Endothelial cell of umbilical vein (primary cell): Measurements from ENCODE around the gene SEC22C. TPM values are rescaled to one million over a fixed set of nuclear protein-coding genes. Genes with fewer than 3 reads are reported as not detected.

Experiments
- BruUV-seq: library from RNA; stranded (reverse); fragments of 400-500 nt; replicated peaks from 2 replicates; lab custom pipeline; 2021; lab: Mats Ljungman, UMichigan
- CTCF ChIA-PET: fragments of 300-600, 350-600 bp; sonication (Branson Sonifier 250); formaldehyde crosslinking; loops from one replicate; lab custom pipeline; 2021; ENCODE audit warnings: antibody characterized with exemption, inconsistent platforms; lab: Charles Lee
- POLR2A ChIA-PET: fragments of 300-600, 350-600 bp; sonication (Branson Sonifier 250); formaldehyde crosslinking; loops from one replicate; lab custom pipeline; 2021; ENCODE audit warnings: antibody characterized with exemption, inconsistent platforms; lab: Charles Lee
- DNase-seq: peaks from one replicate; pipeline ENCODE4 v3.0.0-alpha.2; 2011; ENCODE audit warnings: low read depth, low spot score
- FAIRE-seq: peaks from 2 replicates; lab custom pipeline; 2011; peaks lifted over from hg19 to GRCh38; lab: Jason Lieb, UNC
- H2AFZ ChIP-seq: 2 replicates; pipeline ENCODE4 v1.6.0; 2012; ENCODE audit warnings: low read depth, low read length, control low read depth, inconsistent platforms
- H3K27ac ChIP-seq: 2 replicates; pipeline ENCODE4 v1.5.1; 2011; ENCODE audit warnings: low read depth, mild to moderate bottlenecking, control low read depth, low read length, moderate library complexity; ENCODE audit not compliant: insufficient read depth
- H3K27me3 ChIP-seq, 2 experiments: 2 replicates each; pipeline versions ENCODE4 v1.6.0 to v1.6.1; 2011; ENCODE audit warnings: low read length in 2 of 2, mixed read lengths in 1 of 2; ENCODE audit not compliant: control insufficient read depth in 2 of 2, insufficient read depth in 2 of 2
- H3K36me3 ChIP-seq, 2 experiments: 2 replicates in 1 of 2; 3 replicates in 1 of 2; pipeline ENCODE4 v1.5.1; 2011; ENCODE audit warnings: low read length in 2 of 2, mild to moderate bottlenecking in 1 of 2, moderate library complexity in 1 of 2; ENCODE audit not compliant: control insufficient read depth in 2 of 2, insufficient read depth in 2 of 2; ENCODE audit errors: extremely low read depth in 1 of 2
- H3K4me1 ChIP-seq: 3 replicates; pipeline ENCODE4 v1.5.1; 2011; ENCODE audit warnings: mild to moderate bottlenecking, low read length; ENCODE audit not compliant: control insufficient read depth, insufficient read depth; ENCODE audit errors: extremely low read depth
- H3K4me2 ChIP-seq: 2 replicates; pipeline ENCODE4 v1.6.1; 2011; ENCODE audit warnings: low read length, control low read depth, mixed read lengths; ENCODE audit not compliant: insufficient read depth
- H3K4me3 ChIP-seq, 3 experiments: fragments of 200-600 bp in 1 of 3; sonication (generic), shearing (Covaris generic) in 1 of 3; replicated peaks in 1 of 3; 2 replicates each; pipeline ENCODE4 v1.5.1; 2011 to 2016; ENCODE audit warnings: control low read depth in 3 of 3, low read length in 3 of 3, mild to moderate bottlenecking in 2 of 3, inconsistent platforms in 1 of 3, low read depth in 1 of 3, moderate library complexity in 1 of 3; ENCODE audit not compliant: insufficient read depth in 1 of 3
- H3K79me2 ChIP-seq: 2 replicates; pipeline ENCODE4 v1.6.0; 2012; ENCODE audit warnings: low read length, inconsistent platforms; ENCODE audit not compliant: control insufficient read depth, insufficient read depth
- H3K9ac ChIP-seq: replicated peaks from 2 replicates; pipeline ENCODE3; 2011; ENCODE audit warnings: low read length, control low read depth; ENCODE audit not compliant: insufficient read depth; ENCODE audit errors: extremely low read depth
- H3K9me1 ChIP-seq: replicated peaks from 3 replicates; pipeline ENCODE4 v1.6.0; 2011; ENCODE audit warnings: mild to moderate bottlenecking, low read length; ENCODE audit not compliant: control insufficient read depth, insufficient read depth; ENCODE audit errors: extremely low read depth
- H3K9me3 ChIP-seq: replicated peaks from 2 replicates; pipeline ENCODE4 v1.5.1; 2012; ENCODE audit warnings: low read length, inconsistent platforms; ENCODE audit not compliant: control insufficient read depth, insufficient read depth
- H4K20me1 ChIP-seq: replicated peaks from 2 replicates; pipeline ENCODE3; 2011; ENCODE audit warnings: mild to moderate bottlenecking, low read length; ENCODE audit not compliant: control insufficient read depth, insufficient read depth; ENCODE audit errors: extremely low read depth
- GATA2 ChIP-seq: IDR thresholded peaks from 2 replicates; pipeline ENCODE4 v1.7.0; 2011; ENCODE audit warnings: low read depth, mild to moderate bottlenecking, moderate library complexity, mixed read lengths, low read length; ENCODE audit not compliant: insufficient read length, insufficient read depth
- JUN ChIP-seq: IDR thresholded peaks from 2 replicates; pipeline ENCODE4 v1.6.1; 2011; ENCODE audit warnings: borderline replicate concordance, low read depth; ENCODE audit not compliant: insufficient read length, insufficient read depth
- MYC ChIP-seq: IDR thresholded peaks from one replicate; pipeline ENCODE4 v1.6.1; 2011; ENCODE audit warnings: mild to moderate bottlenecking, low read depth, low read length
- POLR2AphosphoS5 ChIP-seq: IDR thresholded peaks from 2 replicates; pipeline ENCODE4 v1.6.1; 2012; ENCODE audit warnings: low read depth, mild to moderate bottlenecking, control low read depth, low read length, moderate library complexity; ENCODE audit not compliant: insufficient read depth
- dilution Hi-C: fragments of 300-500 bp; cut with MboI; formaldehyde crosslinking; loops from one replicate; pipeline ENCODE4 v1.15.0; 2019; ENCODE audit warnings: low sequenced_read_pairs; ENCODE audit not compliant: extremely low pct_ligation_motif_present
- intact Hi-C: fragments of 100-400 bp; cut with micrococcal nuclease; formaldehyde crosslinking; loops from one replicate; pipeline ENCODE4 v1.10.0; 2022
- polyA plus RNA-seq, 4 experiments: library from polyadenylated mRNA; depleted of rRNA in 3 of 4; stranded (reverse) in 3 of 4; unstranded in 1 of 4; fragments of >200 nt; gene quantifications; 2 replicates each; pipeline versions ENCODE4 v1.2.1 to v1.2.3, GENCODE V29; 2011 to 2012; ENCODE audit warnings: missing spikeins in 1 of 4
- total RNA-seq: library from RNA; stranded (reverse); gene quantifications from 2 replicates; pipeline ENCODE4 v1.2.3, GENCODE V29; 2021
- TF ChIP-seq, protein P1 (sequence below), 2 donors: IDR thresholded peaks; 1 replicate in 1 of 2; 2 replicates in 1 of 2; pipeline ENCODE4 v1.5.1; 2011; ENCODE audit warnings: low read length in 2 of 2, mild to moderate bottlenecking in 2 of 2, moderate library complexity in 2 of 2, control low read depth in 1 of 2, inconsistent platforms in 1 of 2, low read depth in 1 of 2; ENCODE audit not compliant: insufficient read depth in 1 of 2; ENCODE audit errors: extremely low read depth in 1 of 2

The SEC22C gene
- total and polyA plus RNA-seq, 2 donors (not counting 3 experiments of a cell fraction or from before 2014, with no cell fraction given): 43.9 to 61.9 TPM

DNA sequence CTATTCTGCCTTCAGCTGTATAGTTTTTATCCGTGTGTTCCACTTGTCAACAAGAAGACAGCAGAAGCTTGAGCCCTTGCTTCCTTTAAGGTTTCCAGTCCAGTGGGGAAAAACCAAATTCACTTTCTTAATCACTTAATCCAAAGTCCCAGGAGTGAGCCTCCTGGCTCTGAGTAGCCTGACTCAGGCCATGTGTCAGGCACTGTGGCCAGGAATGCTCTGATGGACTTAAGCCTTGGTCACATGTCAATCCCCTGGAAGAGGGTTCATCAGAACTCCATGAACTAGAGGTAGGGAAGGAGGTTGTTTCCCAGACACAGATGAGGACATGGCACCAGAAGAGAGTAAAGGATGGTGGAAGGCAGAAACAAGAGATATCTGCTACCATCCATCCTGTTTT lies 70.6 kb downstream of the SEC22C start:
- H3K4me1 ChIP-seq: no peaks in the 10 kb centered on the region
- no peak overlapping the region for H3K9ac ChIP-seq
- H3K79me2 ChIP-seq: no peaks in the 10 kb centered on the region
- no peak overlapping the region for H3K27ac ChIP-seq
- TF ChIP-seq POLR2AphosphoS5 (no peak), GATA2 (no peak), JUN (no peak)
- TF ChIP-seq, protein P1, sequence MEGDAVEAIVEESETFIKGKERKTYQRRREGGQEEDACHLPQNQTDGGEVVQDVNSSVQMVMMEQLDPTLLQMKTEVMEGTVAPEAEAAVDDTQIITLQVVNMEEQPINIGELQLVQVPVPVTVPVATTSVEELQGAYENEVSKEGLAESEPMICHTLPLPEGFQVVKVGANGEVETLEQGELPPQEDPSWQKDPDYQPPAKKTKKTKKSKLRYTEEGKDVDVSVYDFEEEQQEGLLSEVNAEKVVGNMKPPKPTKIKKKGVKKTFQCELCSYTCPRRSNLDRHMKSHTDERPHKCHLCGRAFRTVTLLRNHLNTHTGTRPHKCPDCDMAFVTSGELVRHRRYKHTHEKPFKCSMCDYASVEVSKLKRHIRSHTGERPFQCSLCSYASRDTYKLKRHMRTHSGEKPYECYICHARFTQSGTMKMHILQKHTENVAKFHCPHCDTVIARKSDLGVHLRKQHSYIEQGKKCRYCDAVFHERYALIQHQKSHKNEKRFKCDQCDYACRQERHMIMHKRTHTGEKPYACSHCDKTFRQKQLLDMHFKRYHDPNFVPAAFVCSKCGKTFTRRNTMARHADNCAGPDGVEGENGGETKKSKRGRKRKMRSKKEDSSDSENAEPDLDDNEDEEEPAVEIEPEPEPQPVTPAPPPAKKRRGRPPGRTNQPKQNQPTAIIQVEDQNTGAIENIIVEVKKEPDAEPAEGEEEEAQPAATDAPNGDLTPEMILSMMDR (IDR thresholded peaks at IDR 0.05; ENCODE audit: extremely low read depth in 1 of 2, insufficient read depth in 1 of 2, low read depth in 1 of 2, low read length in 2 of 2): no peak
- H3K9me3 ChIP-seq: no peaks in the 10 kb centered on the region
- H2AFZ ChIP-seq: no peak overlapping the region
- H3K27me3 ChIP-seq: peaks cover 10 to 18% of the 10 kb centered on the region in 2 experiments
- ChIA-PET CTCF (interaction anchor here (0.6 to 2.4 kb wide), 3 partner anchors 9 to 1488 kb away, joined by 4 to 8 read pairs (median 4); partner anchors contain the start of gene VIPR1), POLR2A (no interaction called here)
- dilution Hi-C loops: no loop called here
- no peaks in the 10 kb centered on the region for H3K9me1 ChIP-seq
- no peaks in the 10 kb centered on the region for H3K36me3 ChIP-seq
- intact Hi-C loops: no loop called here
- DNase-seq (no peak), FAIRE-seq (no peak)
- no peak overlapping the region for H3K4me3 ChIP-seq
- H3K4me2 ChIP-seq: no peak overlapping the region
- H4K20me1 ChIP-seq: no peaks in the 10 kb centered on the region
- no TSS peak for BruUV-seq

- H4K20me1 ChIP-seq: no peaks in the 10 kb centered on the region
- H3K27me3 ChIP-seq: peaks cover 10 to 18% of the 10 kb centered on the region in 2 experiments
- FAIRE-seq: no peak
- BruUV-seq: no TSS peak
- H2AFZ ChIP-seq: no peak overlapping the region
- ChIA-PET POLR2A (no interaction called here), CTCF (interaction anchor here (0.6 to 2.4 kb wide), 3 partner anchors 8 to 1488 kb away, joined by 4 to 8 read pairs (median 4); partner anchors contain the start of gene VIPR1)
- intact Hi-C loops (no loop called here), dilution Hi-C loops (no loop called here)
- H3K79me2 ChIP-seq: no peaks in the 10 kb centered on the region
- no peaks in the 10 kb centered on the region for H3K4me1 ChIP-seq
- no peak for DNase-seq
- no peaks in the 10 kb centered on the region for H3K9me3 ChIP-seq
- TF ChIP-seq MYC: no peak
- TF ChIP-seq POLR2AphosphoS5: no peak
- H3K27ac ChIP-seq: no peak overlapping the region
- H3K9ac ChIP-seq: no peak overlapping the region
- no peak overlapping the region for H3K4me3 ChIP-seq
- no peaks in the 10 kb centered on the region for H3K36me3 ChIP-seq
- no peak overlapping the region for H3K4me2 ChIP-seq
- no peaks in the 10 kb centered on the region for H3K9me1 ChIP-seq
These were observed 71.4 kb downstream of the SEC22C start for GRCh38 chr3:42510325-42510724.
